ENCODE data around the gene FIS1.
A peak's percentile ranks its signal among the peaks of the same experiment; 100 is the strongest.
"Not testable (repeated sequence)": the region's sequence is repeated elsewhere in the genome, so short reads cannot be mapped to it uniquely, and the experiment has no call there.

Gene FIS1

DNA sequence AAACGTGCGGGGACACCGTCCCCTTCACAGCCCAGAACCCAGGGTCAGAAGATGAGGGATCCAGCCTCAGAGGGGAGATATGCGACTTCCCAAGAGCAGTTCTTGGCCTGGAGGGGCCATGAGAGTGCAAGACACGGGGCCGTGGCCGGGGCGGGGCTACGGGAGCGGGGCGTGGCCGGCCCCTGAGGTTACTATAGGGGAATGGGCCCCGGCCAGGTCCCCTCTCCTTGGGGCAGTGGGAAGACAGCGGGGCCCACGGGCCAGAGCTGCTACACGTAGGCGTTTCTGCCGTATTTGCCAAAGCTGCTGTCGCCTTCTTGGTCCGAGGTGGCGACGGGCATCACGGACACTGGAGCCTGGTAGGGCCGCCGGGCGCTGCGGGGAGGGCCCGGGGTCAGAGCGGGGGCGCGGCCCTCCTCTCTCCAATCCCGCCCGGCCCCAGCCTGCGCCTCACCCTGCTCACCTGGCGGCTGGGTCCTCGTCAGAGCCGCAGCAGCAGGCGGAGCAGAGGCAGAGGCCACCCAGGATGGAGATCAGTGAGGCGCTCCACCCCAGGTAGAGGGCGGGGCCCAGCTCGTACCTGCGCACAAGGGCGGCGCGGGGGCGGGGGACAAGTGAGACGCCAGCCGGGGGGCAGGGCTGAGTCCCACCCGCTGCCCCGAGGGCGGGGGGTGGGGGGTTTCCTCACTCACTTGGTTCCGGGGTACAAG, 12.6 kb downstream of the FIS1 start:
- DNase-seq: peak; percentile 47 to 62

DNA sequence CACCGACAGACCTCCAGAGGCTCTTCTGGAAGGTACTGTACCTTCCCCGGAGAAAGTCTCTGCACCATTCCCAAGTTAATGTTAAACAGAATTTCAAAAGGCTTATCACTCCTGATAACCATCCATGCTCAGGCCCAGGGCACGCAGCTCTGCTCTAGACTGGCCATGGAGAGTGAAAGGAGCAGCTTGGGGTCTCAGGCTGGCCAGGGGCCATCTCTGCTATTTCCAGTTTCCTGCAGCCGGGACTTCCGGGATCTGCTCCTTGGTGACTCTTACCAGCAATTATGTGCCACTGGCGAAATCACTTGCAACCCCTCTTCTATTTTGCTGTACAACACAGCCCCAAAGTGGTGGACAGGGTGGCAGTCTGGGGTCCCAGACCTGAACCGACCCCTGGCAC, 13.2 kb downstream of the FIS1 start:
- DNase-seq: no peak

DNA sequence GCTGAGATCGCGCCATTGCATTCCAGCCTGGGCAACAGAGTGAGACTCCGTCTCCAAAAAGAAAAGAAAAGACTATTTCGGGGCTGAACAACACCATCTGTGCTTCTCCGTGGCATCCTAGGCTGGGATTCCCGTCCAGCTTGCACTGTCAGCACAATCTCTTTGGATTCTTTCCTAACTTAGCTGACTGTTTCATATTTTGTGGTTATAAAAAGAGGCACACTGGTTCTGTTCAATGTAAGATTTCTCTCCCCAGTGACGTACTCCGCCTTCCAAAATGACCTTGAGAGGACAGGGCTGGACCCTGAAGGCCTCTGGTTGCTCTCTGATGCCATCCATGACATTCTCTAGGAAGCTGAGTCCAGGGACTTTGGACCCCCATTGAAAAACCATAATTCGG, 18.2 kb downstream of the FIS1 start:
- no peak for DNase-seq

DNA sequence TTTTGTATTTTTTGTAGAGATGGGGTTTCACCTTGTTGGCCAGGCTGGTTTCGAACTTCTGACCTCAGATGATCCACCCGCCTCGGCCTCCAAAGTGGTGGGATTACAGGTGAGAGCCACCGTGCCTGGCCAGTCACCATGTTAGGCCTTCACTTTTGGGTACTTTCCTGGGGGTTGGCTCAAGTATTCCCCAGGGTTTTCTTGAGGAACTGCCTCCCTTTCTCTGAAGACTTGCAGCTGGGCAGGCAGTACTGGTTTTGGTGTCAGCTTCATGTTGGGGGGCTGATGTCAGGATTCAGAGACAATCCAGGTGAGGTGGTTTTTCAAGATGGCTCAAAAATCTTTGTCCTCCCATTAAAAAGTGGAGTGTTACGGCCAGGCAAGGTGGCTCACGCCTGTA, 19.2 kb downstream of the FIS1 start:
- no peak for DNase-seq

DNA sequence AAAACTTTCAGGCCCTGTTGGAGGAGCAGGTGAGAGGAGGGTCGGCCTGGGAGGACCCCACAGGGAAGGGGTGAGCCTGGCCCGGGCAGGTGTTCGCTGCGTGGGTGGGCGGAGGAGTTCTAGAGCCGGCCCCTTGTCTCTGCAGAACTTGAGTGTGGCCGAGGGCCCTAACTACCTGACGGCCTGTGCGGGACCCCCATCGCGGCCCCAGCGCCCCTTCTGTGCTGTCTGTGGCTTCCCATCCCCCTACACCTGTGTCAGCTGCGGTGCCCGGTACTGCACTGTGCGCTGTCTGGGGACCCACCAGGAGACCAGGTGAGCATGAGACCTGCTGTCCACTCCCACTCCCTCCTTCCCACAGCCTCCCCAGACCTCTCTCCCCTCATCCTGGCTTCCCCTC, 21.4 kb downstream of the FIS1 start:
- no peak for DNase-seq

DNA sequence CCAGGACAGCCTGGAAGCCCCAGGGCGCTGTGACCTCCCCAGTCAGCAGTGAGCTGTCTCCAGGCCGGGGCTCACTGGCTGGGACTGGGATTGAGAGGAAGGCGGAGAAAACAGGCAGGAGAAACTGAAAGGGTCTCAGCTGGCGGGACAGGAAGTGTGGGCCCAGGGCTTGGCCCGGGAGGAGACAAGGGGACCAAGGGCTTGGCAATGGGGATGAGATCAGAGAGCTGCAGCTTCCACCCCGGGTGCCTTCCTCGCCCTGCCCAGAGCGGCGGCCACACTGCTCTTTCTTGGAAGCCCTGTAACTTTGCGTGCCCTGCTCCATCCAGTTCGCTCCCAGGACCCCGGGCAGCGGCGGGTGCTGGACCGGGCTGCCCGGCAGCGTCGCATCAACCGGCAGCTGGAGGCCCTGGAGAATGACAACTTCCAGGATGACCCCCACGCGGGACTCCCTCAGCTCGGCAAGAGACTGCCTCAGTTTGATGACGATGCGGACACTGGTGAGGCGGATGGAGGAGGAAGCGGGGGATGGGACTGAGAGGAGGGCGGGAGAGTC, 22.5 kb downstream of the FIS1 start:
- DNase-seq: no peak

DNA sequence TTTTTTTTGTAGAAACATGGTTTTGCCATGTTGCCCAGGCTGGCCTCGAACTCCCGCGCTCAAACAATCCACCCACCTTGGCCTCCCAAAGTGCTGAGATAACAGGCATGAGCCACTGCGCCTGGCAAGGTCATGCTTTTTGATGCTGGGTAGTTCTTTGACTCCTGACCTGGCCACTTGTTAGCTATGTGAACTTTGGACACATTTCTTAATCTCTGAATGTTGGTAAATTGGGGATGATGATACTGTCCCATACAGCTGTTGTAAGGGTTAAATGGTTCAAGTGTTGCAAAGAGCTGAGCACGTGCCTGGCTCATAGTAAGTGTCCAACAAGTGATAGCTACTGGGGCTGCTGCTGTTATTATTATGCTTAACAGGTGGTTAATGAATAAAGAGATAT, 24.6 kb downstream of the FIS1 start:
- no peak for DNase-seq

DNA sequence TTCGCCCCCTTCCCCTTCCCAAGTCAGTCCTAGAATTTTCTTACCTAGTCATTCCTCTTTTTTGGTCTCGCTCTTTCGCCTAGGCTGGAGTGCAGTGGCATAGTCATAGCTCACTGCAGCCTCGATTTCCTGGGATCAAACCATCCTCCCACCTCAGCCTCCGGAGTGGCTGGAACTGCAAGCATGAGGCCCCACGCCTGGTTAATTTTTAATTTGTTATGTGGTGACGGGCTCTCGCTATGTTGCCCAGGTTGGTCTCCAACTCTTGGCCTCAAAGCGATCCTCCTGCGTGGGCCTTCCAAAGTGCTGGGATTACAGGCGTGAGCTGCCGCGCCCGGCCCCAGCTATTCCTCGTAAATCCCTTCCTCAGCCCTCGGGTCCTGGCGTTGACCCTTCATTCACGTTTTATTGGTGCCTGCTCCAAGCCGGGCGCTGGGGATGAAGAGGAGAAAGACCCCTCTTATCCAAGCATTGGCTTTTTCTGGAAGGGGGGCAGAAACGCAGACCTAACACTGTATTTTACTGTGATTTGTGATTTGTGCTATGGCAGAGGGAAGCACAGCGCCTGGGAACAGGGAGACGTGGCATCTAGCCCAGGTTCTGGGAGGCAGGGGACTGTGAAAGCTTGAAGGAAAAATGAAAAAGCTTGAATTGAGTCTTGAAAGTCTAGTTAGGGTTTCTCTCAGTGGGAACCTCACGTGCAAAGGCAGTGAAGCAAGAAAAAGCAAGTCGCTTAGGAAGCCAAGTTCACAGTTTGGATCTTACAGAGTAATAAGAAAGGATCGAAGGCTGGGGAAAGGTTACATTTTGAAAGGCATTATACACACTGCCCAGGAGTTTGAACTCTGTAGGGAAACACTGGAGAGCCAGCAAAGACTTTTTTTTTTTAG, 26.4 kb downstream of the FIS1 start:
- DNase-seq: no peak

DNA sequence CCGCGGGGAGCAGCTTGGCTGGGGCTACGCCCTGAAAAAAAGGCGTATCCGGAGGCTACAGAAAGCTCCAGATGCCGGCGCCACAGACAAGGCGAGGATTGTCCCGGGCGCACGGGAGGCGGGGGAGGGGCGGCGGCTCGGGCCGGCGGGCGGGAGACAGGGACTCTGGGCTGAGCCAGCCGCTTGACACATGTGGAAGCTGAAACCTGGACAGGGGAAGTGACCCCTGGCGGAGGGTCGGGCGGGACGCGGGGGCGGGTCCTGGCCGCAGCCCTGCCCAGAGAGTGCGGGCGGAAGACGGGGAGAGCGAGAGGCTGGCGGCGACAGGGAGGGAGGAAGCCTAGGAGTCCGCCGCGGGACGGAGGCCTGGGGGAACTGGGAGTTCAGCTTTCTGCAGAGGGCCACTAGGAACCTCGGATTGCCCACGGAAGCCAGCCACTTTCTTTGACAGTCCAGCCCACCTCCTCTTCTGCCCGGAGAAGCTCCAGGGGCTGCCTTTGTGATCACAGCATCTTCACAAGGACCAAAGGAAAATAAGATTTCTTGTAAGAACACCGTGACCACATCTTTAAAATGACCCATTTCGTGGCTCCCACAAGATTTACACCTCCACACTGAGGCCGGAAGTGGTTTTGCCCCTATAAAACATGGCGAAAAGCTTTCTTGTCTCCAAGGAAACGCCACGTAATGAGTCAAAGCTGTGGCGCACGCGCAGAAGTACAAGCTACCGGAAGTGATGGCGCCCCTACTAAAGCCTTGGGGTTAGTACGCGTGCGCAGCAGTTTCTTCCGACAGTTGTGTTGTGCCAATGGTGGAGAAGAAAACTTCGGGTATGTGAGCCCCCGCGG, 27.3 kb downstream of the FIS1 start, which contains the start of the genes PLOD3 and ZNHIT1:
PLOD3 (minus strand) TSS at position 194 of the 848 bp plus-strand sequence. CDS start 307 bp downstream, outside the sequence.
ZNHIT1 (plus strand) TSS at position 778 of the 848 bp plus-strand sequence; CDS start at position 809, 31 bp downstream.
- DNase-seq: peak; percentile 98 to 100

DNA sequence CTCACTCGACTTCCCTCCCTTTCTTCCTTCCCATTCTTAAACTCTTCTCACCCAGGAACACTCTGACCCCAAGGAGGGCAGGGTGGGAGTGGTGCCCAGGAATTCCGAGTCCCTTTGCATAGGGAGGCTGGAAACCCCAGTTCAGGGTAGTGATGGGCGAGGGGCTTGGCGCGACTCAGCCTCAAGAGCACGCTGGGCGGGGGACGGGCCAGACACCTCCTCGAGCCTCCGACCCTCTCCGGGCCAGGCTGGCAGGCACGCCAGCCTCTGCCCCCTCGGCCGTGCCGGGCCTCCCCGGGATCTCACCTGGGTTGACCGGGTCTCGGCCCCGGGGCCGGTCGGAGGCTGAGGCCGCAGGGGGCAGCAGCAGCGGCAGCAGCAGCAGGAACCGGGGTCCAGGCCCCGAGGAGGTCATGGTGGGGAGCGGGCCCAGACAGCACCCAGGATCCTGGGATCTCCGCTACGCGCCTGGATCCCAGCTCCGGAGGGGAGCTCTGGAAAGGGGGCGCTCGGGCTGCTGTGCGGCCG, 28.0 kb downstream of the FIS1 start:
- no peak for DNase-seq

DNA sequence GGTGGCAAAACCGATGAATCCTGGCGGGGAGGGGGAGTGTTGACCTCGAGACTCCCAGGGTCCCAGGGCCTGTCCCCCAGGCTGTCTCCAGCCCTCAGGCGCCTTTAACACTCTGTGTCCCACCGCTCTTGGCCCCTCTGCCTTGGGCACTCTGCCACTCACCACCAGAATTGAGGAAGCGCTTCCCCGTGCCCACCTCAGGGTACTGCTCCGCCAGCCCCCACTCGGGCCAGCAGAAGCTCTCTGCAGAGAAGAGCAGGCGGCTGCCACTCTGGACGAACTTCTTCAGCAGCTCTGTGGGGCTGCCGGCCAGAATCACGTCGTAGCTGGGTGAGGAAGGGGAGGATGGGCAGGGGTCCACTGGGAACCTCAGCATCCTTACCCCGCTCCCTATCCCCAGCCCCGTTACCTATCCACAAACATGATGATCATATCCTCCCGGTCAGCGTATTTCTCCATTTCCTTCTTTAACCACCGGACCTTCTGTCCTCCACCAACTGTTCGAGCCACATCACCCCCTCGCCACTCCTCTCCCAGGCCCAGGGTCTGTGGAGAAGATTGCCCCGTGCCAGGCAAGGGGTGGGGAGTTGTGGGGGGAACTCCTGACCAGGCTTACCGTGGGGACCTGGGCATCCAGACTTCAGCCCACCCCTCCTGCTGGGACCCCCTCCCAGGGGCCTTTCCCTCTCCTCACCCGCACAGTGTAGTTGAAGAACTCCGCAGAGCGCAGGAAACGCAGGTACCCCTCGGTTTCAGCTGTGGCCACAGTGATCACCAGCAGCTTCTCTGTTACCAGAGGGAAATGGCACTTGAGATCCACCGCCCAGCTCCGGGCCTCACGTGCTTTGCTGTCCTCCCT, 28.7 kb downstream of the FIS1 start:
- no peak for DNase-seq

DNA sequence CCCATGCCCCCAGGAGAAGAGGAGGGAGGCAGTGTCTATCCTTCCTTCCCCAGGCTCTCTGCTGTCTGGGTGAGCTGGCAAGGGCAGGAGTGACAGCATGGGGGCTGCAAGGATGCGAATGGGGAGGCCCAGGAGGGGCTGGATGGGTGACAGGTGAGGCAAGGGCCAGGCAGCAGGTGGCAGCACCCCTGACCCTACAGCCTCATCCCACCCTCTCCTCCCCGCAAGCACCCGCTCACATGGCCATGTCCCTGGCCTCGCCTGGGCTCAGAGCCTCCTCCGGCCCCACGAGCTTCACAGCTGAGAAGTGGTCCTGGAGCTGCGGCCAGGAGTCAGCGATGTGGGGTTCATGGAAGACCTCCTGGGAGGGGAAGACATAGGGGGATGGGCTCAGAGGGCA, 32.9 kb downstream of the FIS1 start:
- DNase-seq: no peak

DNA sequence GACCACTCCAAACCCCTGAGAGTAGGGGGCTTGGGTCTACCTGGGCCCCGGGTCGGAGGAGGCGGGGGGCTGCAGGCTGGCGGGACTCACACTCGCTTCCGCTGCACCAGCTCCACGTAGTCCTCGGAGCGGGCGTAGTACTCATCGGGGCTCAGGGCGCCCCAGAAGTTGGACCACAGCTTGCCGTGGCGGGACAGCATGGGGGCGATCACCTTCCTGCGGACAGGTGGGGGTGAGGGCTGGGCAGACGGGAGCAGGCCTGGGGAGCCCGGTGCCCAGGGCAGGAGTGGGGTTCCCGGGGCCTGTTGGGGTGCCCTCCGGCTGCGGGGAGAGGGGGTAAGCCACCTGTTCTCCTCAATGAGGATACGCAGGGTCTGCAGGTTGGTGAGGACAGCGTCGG, 33.4 kb downstream of the FIS1 start:
- no peak for DNase-seq

DNA sequence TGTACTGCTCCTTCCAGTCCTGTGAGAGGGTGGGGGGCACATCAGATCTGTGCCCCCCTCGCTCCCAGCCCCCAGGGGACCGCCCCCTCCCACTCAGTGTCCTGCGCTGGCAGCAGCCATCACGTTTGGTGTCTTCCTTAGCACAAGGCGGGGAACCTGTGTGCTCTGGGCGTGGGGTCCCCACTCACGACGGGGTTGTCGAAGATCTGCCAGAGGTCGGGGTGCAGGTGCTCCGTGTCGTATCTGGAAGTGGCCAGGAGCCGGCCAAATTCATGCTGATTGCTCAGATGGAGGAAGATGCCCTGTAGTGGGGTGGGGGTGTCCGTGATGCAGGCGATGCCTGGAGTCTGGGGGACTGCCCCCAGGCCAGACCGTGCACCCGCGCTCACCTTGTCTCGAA, 34.7 kb downstream of the FIS1 start:
- no peak for DNase-seq

DNA sequence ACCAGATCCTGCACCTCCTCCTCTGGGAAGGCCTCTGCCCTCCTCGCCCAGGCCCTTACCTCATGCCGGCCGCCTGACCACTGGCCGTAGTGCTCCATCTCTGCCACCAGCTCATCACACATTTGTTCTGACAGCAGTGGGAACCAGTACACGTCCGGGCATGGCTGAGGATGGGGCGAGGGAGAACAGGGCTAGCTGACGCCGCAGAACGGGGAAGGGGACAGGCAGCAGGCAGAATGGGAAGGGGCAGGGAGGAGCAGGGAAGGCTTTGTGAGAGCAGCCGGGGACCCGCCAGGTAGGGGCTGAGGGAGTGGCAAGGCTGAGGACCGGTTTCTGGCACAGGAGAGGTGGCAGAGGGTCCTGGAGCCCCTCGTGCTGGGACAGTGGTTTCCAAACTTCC, 36.1 kb downstream of the FIS1 start:
- no peak for DNase-seq

DNA sequence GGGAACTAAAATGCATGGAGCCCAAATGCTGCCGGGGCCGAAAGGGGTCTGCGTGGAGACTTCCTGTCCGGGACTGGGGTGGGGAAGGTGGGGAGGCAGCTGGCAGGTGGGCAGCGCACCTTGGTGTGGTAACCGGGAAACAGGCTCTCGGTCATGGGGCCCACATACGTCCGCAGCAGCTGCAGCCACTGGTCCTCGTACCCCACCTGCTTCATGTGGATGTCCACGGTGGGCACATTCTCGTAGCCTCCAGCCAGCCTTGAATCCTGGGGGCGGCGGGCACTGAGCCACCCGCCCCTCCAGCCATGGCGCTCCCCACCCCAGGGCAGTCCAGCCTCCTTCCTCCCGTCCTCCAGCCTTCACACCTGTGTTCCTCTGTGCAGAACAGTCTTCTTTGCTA, 37.4 kb downstream of the FIS1 start:
- no peak for DNase-seq

DNA sequence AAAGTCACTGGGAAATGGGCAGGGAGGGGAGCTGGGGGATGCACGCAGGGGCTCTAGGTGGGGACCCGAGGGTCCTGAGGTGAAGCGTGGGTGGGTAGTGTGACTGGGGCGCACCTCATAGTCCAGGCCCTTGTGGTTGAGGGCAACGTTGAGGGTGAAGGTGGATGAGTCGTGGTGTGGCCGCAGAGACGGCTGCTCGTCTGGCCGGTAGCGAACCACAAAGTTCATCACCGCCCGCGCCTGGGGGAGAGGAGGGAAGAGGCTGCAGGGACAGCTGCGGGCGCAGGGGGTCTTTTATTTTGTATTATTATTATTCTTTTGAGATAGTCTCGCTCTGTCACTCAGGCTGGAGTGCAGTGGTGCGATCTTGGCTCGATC, 38.2 kb downstream of the FIS1 start:
- no peak for DNase-seq

DNA sequence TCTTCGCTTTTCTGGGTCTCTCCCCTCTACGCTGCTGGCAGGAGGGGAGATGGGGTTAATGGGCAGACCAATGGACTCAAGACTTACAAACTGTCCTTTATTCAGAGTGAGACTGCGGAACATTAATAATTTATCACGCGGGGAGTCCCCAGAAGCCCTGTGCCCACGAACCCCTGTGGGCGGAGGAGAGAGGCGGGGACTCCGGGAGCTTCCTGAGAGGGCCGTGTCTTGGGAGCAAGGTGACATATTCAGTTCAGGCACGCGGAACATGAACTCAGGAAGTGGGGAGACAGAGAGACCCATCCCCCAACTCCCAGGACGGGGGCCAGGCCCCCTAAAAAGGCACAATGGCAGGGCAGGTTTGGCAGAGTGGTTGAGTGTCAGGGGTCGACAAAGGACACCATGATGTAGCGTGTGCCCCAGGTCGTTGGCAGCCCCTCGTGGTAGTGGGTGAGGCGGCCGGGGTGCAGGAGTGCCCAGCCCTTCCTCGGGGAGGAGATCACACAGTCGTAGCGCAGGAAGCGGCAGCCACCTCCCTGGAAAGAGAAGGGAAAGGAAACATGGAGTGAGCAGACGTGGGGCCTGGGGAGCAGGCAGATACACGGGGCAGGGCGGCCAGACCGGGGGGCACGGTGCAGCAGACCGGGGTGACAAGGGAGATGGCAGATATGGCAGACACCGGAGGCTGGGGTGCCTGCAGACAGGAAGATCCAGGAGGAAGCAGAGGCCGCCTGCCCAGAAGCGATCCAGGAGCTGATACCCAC, 38.8 kb downstream of the FIS1 start:
- no peak for DNase-seq

DNA sequence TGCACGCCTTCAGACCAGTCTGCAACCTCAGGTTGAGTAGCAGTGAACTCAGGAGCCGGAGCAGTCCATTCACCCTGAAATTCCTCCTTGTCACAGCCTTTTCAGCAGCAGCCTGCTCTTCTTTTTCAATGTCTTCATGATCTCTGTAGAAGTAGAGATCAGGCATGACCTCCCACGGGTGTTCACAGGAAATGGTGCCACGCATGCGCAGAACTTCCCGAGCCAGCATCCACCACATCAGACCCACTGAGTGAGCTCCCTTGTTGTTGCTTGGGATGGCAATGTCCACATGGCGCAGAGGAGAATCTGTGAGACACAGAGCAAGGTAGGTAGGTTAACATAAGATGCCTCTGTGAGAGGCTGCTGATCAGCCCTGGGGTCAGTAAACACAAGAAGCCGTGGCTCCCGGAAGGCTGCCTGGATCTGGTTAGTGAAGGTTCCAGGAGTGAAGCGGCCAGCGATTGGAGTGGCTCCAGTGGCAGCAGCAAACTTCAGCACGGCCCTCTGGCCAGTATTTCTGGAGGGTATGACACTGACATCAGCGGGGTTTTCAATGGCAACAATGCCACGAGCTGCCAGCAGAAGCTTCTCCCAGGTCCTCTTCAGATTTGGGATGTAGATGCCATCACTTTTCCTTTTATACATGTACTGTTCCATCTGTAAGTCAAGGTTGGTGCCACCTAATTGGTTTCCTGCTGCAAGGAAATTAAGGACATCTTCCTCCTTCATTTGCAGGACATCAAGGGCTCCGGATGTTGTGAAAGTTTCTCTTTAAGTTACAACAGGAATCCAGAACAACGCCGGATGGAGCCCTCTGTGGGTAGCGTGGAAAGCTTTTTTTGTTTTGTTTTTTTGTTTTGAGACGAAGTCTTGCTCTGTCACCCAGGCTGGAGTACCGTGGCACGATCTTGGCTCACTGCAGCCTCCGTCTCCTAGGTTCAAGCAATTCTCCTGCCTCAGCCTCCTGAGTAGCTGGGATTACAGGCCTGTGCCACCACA, 40.8 kb downstream of the FIS1 start:
- not testable (repeated sequence) for DNase-seq

DNA sequence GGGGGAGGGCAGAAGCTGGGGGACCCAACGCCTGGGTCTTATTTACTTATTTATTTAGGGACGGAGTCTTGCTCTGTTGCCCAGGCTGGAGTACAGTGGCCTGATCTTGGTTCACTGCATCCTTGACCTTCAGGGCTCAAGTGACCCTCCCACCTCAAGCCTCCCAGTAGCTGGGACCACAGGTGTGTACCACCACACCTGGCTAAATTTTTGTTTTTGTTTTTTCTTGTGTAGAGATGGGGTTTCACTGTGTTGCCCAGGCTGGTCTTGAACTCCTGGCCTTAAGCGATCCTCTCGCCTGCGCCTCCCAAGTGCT, 42.3 kb downstream of the FIS1 start:
- no peak for DNase-seq
